HG02885 (cell line): Measurements from ENCODE around the gene XPO6.

Source experiments
- ATAC-seq: cut with Tn5 transposase; IDR thresholded peaks from one replicate; pipeline ENCODE4 v1.9.1; 2021; ENCODE audit warnings: mild to moderate bottlenecking; ENCODE audit not compliant: unreplicated experiment, poor library complexity

Gene XPO6

GRCh38 chr16:28098171-28098958 lies 113.4 kb downstream of the XPO6 start:
- ATAC-seq = no peak

- ATAC-seq = no peak
These were observed 114.5 kb downstream of the XPO6 start for GRCh38 chr16:28096983-28097899.

GRCh38 chr16:28093385-28093725 lies 118.4 kb downstream of the XPO6 start:
- no peak for ATAC-seq

GRCh38 chr16:28092721-28093384 lies 118.9 kb downstream of the XPO6 start:
- ATAC-seq = no peak

DNA sequence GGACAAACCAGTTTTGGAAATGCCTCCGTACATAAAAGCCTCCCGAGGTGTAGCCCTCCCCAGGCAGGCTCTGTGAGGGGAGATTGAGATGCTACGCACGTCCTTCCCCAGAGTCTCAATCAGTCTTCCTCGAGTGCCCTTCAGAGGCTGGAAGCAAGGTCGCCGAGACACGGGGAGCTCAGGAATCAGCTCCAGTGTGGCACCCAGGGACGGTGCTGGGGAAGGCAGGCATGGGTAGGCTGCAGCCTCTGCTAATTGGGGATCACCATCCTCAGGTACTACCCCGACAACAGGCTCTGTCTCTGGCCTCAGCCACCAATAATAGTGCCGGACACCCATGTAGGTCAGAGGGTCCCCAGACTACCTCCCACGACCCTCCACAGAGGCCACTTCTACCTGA lies 120.1 kb downstream of the XPO6 start:
- ATAC-seq = no peak

DNA sequence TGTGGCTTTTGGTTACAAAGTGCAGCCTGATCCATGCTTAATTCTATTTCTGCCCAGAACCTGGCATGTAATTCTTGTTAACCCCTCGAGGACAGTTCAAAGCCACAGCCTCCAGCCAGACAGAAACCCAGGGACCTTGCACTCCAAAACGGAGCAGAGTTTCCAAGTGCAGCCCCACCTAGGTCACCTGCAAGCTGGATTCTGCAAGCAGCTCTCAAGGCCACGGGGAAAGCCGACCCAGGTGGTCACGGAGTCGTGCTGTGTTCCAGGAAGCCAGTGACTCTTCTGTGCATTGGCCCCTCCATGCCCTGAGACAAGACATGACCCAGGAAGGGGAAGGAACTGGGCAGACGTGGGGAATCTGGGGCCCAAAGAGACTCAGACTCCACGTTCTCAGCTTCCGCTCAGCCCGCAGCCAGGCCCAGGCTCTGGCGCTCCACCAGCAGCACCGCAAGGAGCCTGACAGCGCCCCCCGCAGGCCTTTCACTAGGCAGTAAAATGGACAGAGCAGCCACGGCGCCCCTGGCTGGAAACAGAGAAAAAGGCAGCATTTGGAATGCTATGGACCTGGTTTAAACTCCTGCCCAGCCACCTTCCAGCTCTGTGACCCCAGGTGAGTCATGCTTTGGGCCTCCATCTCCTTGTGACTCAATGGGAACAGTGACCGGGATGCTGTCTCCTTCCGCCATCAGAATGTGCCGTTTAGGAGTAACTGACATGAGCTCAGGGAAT lies 121.0 kb downstream of the XPO6 start:
- no peak for ATAC-seq

GRCh38 chr16:28089992-28090365 lies 121.8 kb downstream of the XPO6 start:
- no peak for ATAC-seq

GRCh38 chr16:28089205-28089991 lies 122.4 kb downstream of the XPO6 start:
- no peak for ATAC-seq

DNA sequence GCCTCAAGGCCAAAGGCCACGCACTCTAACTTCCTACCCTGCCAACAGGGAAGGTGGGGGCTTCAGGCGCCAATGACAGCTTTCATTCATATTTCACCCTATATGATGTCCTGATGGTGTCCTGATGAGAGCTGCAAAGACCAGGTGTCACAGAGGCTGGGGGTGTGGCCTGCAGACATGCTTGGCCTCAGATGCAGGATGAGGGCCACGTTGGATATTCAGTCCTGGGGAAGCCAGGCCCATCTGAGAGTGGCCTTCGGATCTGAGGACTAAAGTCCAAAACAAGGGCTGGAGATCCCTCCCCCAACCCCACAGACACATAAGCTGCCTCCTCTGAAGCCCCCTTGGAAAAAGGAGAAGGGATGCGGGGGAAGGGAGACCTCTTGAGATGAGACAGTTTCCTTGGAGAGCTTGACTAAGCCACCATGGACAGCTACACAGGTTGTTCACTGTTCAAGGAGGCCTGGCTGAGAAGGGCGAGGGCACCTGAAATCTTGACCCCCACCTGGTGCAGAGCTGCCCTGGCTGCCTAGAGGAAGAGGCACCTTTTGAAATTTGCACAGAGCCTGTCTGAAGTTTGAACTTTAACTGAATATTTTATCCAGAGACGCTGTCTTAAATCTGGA lies 124.0 kb downstream of the XPO6 start:
- ATAC-seq = no peak

GRCh38 chr16:28087140-28087660 lies 124.6 kb downstream of the XPO6 start:
- ATAC-seq = no peak

GRCh38 chr16:28086186-28087139 lies 125.3 kb downstream of the XPO6 start:
- no peak for ATAC-seq

DNA sequence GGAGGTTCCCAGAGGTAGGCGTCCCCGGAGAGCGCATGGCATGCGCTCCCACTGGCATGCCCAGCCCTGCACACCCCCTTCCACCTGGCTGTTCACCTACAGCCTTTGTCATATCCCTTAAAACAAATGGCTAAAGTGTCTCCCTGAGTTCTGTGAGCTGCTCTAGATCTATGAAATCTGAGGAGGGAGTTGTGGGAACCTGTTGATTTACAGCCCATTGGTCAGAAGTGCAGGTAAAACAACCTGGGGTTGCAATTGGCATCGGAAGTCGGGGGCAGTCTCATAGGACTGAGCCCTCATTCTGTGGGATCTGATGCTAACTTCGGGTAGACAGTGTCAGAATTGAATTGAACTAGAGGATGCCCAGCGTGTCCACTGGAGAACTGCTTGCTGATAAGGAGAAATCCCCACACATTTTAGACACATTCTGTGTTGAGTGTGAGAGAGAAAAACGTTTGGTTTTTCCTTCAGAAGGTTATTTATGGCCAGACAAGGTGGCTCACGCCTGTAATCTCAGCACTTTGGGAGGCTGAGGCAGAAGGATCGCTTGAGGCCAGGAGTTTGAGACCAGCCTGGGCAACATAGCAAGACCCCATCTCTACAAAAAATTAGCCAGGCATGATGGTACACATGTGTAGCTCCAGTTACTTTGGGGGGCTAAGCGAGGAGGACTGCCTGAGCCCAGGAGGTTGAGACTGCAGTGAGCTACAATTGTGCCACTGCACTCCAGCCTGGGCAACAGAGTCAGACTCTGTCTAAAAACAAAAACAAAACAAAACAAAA lies 126.2 kb downstream of the XPO6 start:
- no peak for ATAC-seq

- ATAC-seq = no peak
These were observed 127.6 kb downstream of the XPO6 start for GRCh38 chr16:28084209-28084608.

DNA sequence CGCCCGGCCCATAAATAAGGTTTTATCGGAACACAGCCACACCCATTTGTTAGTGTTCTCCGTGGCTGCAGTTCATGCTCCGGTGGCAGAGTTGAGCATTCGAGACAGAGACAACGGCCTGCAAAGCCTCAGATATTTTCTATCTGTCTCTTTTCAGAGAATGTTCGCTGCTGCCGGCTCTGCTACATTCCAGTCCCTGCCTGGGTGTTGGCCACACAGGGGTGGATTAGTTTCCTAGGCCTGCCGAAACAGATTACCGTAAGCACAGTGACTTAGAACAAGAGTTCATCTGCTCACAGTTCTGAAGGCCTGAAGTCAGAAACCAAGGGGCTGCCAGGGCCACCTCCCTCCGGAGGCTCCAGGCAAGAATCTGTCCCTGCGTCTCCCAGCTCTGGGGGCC lies 129.1 kb downstream of the XPO6 start:
- no peak for ATAC-seq

DNA sequence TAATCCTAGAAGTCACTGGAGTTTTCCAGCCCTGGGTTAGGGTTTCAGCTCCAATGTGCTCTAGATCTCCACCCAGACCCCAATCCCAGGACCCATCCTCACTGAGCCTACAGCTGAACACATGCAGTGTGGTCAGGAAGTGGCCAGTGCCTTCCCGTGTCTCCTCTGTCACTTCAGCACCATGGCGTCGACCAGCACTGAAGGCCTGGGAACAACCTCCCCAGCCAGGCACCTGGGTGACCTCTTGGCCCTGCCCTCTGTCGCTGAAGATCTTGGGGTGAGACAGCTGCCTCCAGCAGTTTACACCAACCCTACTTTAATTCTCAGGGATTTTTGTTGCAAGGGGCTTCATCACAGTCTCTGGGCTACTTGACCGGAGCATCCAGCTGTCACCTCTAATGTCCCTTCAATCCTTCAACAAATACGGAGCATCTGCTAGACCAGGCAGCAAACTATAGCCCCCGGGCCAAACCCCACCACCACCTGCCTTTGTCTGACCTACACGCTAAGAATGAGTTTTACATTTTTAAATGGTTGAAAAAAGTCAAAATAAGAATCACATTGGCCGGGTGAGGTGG lies 130.3 kb downstream of the XPO6 start:
- ATAC-seq = no peak

- no peak for ATAC-seq
These were observed 133.5 kb downstream of the XPO6 start for GRCh38 chr16:28078261-28078660.

GRCh38 chr16:28073836-28074235 lies 137.9 kb downstream of the XPO6 start:
- ATAC-seq = no peak
